GM12875 (cell line): ENCODE results near the gene GDNF.
"Not testable (repeated sequence)": the region's sequence is repeated elsewhere in the genome, so short reads cannot be mapped to it uniquely, and the experiment has no call there.

Experiments
- H3K4me3 ChIP-seq: one replicate; pipeline ENCODE4 v1.5.1; 2011; ENCODE audit warnings: low read depth, low read length, control low read depth
- CTCF ChIP-seq: IDR thresholded peaks from 2 replicates; pipeline ENCODE4 v1.5.1; 2011; ENCODE audit warnings: low read depth, mild to moderate bottlenecking, control low read depth, inconsistent platforms, low read length, moderate library complexity, borderline replicate concordance; ENCODE audit not compliant: insufficient read depth

Gene GDNF

GRCh38 chr5:37801521-37801920 lies 38.3 kb downstream of the GDNF start:
- no peak for TF ChIP-seq CTCF
- H3K4me3 ChIP-seq: no peak overlapping the region

GRCh38 chr5:37799865-37800421 lies 39.9 kb downstream of the GDNF start:
- H3K4me3 ChIP-seq: no peak overlapping the region
- TF ChIP-seq CTCF: no peak

GRCh38 chr5:37796435-37796834 lies 43.4 kb downstream of the GDNF start:
- not testable (repeated sequence) for H3K4me3 ChIP-seq

- not testable (repeated sequence) for H3K4me3 ChIP-seq
These were observed 44.5 kb downstream of the GDNF start for GRCh38 chr5:37795292-37795691.

- no peak for TF ChIP-seq CTCF
- no peak overlapping the region for H3K4me3 ChIP-seq
These were observed 46.7 kb downstream of the GDNF start for GRCh38 chr5:37792975-37793631.

GRCh38 chr5:37791321-37791720 lies 48.5 kb downstream of the GDNF start:
- no peak for TF ChIP-seq CTCF
- H3K4me3 ChIP-seq: no peak overlapping the region

- H3K4me3 ChIP-seq: no peak overlapping the region
- TF ChIP-seq CTCF: no peak
These were observed 49.9 kb downstream of the GDNF start for GRCh38 chr5:37789991-37790390.

- no peak for TF ChIP-seq CTCF
- no peak overlapping the region for H3K4me3 ChIP-seq
These were observed 52.1 kb downstream of the GDNF start for GRCh38 chr5:37787742-37788141.
